ENCODE measurements around the gene KRT4. TPM values are rescaled to one million over a fixed set of nuclear protein-coding genes. Genes with fewer than 3 reads are reported as not detected.

Gene KRT4
- total and polyA plus RNA-seq, 3 experiments from 2014 or later: not detected

GRCh38 chr12:52802442-52802841 is 11.5 kb downstream of the KRT4 start:
- H3K27me3 Mint-ChIP-seq: peaks cover 4 to 6% of the 10 kb centered on the region in 2 donors
- H3K27ac Mint-ChIP-seq: no peak overlapping the region
- Histone ChIP-seq H3K9me3 (ENCODE audit: low read length) (no peaks in the 10 kb centered on the region), H3K27me3 (ENCODE audit: insufficient read depth, low read length, poor library complexity, severe bottlenecking) (no peaks in the 10 kb centered on the region), H3K27ac (ENCODE audit: low read depth, low read length) (no peak overlapping the region), H3K36me3 (ENCODE audit: insufficient read depth, low read length) (no peaks in the 10 kb centered on the region), H3K4me3 (ENCODE audit: low read length) (no peak overlapping the region), H3K4me1 (ENCODE audit: insufficient read depth, low read length) (no peaks in the 10 kb centered on the region)
- no peaks in the 10 kb centered on the region for H3K9me3 Mint-ChIP-seq
- CTCF ChIA-PET: no interaction called here
- POLR2A ChIA-PET: no interaction called here
- DNase-seq: no peak
- H3K4me1 Mint-ChIP-seq: no peaks in the 10 kb centered on the region
- no peaks in the 10 kb centered on the region for H3K36me3 Mint-ChIP-seq
- H3K4me3 Mint-ChIP-seq: no peak overlapping the region

GRCh38 chr12:52801773-52802172 is 12.1 kb downstream of the KRT4 start:
- H3K4me1 Mint-ChIP-seq: no peaks in the 10 kb centered on the region
- peaks cover 4 to 6% of the 10 kb centered on the region in 2 donors for H3K27me3 Mint-ChIP-seq
- ChIA-PET POLR2A (no interaction called here), CTCF (no interaction called here)
- no peak overlapping the region for H3K4me3 Mint-ChIP-seq
- Histone ChIP-seq H3K4me3 (ENCODE audit: low read length) (no peak overlapping the region), H3K36me3 (ENCODE audit: insufficient read depth, low read length) (no peaks in the 10 kb centered on the region), H3K27me3 (ENCODE audit: insufficient read depth, low read length, poor library complexity, severe bottlenecking) (no peaks in the 10 kb centered on the region), H3K4me1 (ENCODE audit: insufficient read depth, low read length) (no peaks in the 10 kb centered on the region), H3K9me3 (ENCODE audit: low read length) (no peaks in the 10 kb centered on the region), H3K27ac (ENCODE audit: low read depth, low read length) (no peak overlapping the region)
- H3K27ac Mint-ChIP-seq: peak overlapping the region in 1 of 8 donors; percentile 35
- DNase-seq: no peak
- no peaks in the 10 kb centered on the region for H3K36me3 Mint-ChIP-seq
- no peaks in the 10 kb centered on the region for H3K9me3 Mint-ChIP-seq

- Mint-ChIP-seq H3K36me3 (no peaks in the 10 kb centered on the region), H3K4me1 (no peaks in the 10 kb centered on the region), H3K27ac (no peak overlapping the region), H3K9me3 (no peaks in the 10 kb centered on the region), H3K27me3 (peaks cover 2 to 4% of the 10 kb centered on the region in 2 donors), H3K4me3 (no peak overlapping the region)
- Histone ChIP-seq H3K36me3 (ENCODE audit: insufficient read depth, low read length) (no peaks in the 10 kb centered on the region), H3K4me1 (ENCODE audit: insufficient read depth, low read length) (no peaks in the 10 kb centered on the region), H3K4me3 (ENCODE audit: low read length) (no peak overlapping the region), H3K9me3 (ENCODE audit: low read length) (no peaks in the 10 kb centered on the region), H3K27me3 (ENCODE audit: insufficient read depth, low read length, poor library complexity, severe bottlenecking) (no peaks in the 10 kb centered on the region), H3K27ac (ENCODE audit: low read depth, low read length) (no peak overlapping the region)
- POLR2A ChIA-PET: no interaction called here
- CTCF ChIA-PET: no interaction called here
- no peak for DNase-seq
Observed at GRCh38 chr12:52800259-52800917, 13.5 kb downstream of the KRT4 start.

- Histone ChIP-seq H3K4me3 (ENCODE audit: low read length) (no peak overlapping the region), H3K27me3 (ENCODE audit: insufficient read depth, low read length, poor library complexity, severe bottlenecking) (no peaks in the 10 kb centered on the region), H3K4me1 (ENCODE audit: insufficient read depth, low read length) (no peaks in the 10 kb centered on the region), H3K9me3 (ENCODE audit: low read length) (no peaks in the 10 kb centered on the region), H3K27ac (ENCODE audit: low read depth, low read length) (no peak overlapping the region), H3K36me3 (ENCODE audit: insufficient read depth, low read length) (no peaks in the 10 kb centered on the region)
- POLR2A ChIA-PET: no interaction called here
- Mint-ChIP-seq H3K4me3 (no peak overlapping the region), H3K27me3 (peaks cover 2 to 3% of the 10 kb centered on the region in 2 donors), H3K4me1 (no peaks in the 10 kb centered on the region), H3K27ac (no peak overlapping the region), H3K36me3 (no peaks in the 10 kb centered on the region), H3K9me3 (no peaks in the 10 kb centered on the region)
- CTCF ChIA-PET: no interaction called here
- no peak for DNase-seq
Observed at GRCh38 chr12:52799505-52800211, 14.3 kb downstream of the KRT4 start.

DNA sequence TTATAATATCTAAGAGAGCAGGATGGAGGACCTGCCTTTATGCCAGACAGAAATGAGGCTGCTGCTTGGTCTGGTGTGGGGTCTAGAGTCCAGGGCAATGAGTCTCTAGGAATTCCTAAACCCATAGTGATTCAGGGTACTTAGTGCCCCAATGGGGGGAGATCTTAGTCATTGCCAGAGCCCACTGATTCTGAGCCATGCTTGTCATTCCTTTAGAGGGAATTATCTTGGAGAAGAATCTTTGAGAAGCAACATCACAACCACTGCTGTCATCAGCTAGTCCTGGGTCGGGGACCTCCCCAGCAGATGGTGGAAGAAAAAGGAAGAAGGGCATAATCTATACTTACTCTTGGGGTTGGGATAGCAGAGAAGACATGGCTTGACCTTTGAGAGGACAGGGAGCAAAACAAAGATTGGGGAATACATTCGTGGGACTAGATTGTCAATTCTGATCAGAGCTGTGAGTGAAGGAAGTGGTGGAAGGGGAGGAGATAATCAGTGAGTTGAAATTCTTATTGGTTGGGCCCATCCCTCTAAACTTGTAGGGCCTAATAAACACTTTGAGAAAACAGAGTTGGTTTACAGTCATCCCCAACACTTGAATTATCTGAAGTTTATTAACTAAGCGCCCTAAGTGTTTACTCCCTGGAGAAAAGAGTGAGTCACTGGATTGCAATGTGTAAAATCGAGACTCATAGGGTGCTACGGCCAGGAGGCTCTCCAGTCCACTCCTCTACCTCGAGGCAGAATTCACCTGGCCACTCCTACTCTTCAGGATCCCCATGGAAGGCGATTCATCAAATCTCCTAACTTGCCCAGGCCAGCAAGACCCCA is 15.0 kb downstream of the KRT4 start:
- Mint-ChIP-seq H3K27ac (no peak overlapping the region), H3K9me3 (no peaks in the 10 kb centered on the region), H3K4me1 (no peaks in the 10 kb centered on the region), H3K4me3 (no peak overlapping the region), H3K36me3 (no peaks in the 10 kb centered on the region), H3K27me3 (peaks cover 5 to 7% of the 10 kb centered on the region in 2 donors)
- H3K9me3 ChIP-seq (ENCODE audit: low read length): no peaks in the 10 kb centered on the region
- H3K27me3 ChIP-seq (ENCODE audit: insufficient read depth, low read length, poor library complexity, severe bottlenecking): no peaks in the 10 kb centered on the region
- no peaks in the 10 kb centered on the region for H3K4me1 ChIP-seq (ENCODE audit: insufficient read depth, low read length)
- no peaks in the 10 kb centered on the region for H3K36me3 ChIP-seq (ENCODE audit: insufficient read depth, low read length)
- no peak for DNase-seq
- H3K27ac ChIP-seq (ENCODE audit: low read depth, low read length): no peak overlapping the region
- H3K4me3 ChIP-seq (ENCODE audit: low read length): no peak overlapping the region
- ChIA-PET POLR2A (no interaction called here), CTCF (no interaction called here)

- Mint-ChIP-seq H3K36me3 (no peaks in the 10 kb centered on the region), H3K4me3 (no peak overlapping the region), H3K4me1 (no peaks in the 10 kb centered on the region), H3K27me3 (peaks cover 5 to 15% of the 10 kb centered on the region in 2 donors), H3K9me3 (peaks cover 0 to 1% (median 0%) of the 10 kb centered on the region in 5 donors), H3K27ac (no peak overlapping the region)
- Histone ChIP-seq H3K27me3 (ENCODE audit: insufficient read depth, low read length, poor library complexity, severe bottlenecking) (no peaks in the 10 kb centered on the region), H3K27ac (ENCODE audit: low read depth, low read length) (no peak overlapping the region), H3K36me3 (ENCODE audit: insufficient read depth, low read length) (no peaks in the 10 kb centered on the region), H3K4me1 (ENCODE audit: insufficient read depth, low read length) (no peaks in the 10 kb centered on the region), H3K9me3 (ENCODE audit: low read length) (no peaks in the 10 kb centered on the region), H3K4me3 (ENCODE audit: low read length) (no peak overlapping the region)
- ChIA-PET POLR2A (no interaction called here), CTCF (no interaction called here)
- no peak for DNase-seq
Observed at GRCh38 chr12:52798003-52798670, 15.8 kb downstream of the KRT4 start.

- peaks cover 5 to 17% of the 10 kb centered on the region in 2 donors for H3K27me3 Mint-ChIP-seq
Observed at GRCh38 chr12:52797529-52797894, 16.4 kb downstream of the KRT4 start.

More at GRCh38 chr12:52797529-52797894, 16.4 kb downstream of the KRT4 start:
- H3K36me3 Mint-ChIP-seq: peaks cover 0 to 2% (median 0%) of the 10 kb centered on the region in 3 donors
- Histone ChIP-seq H3K4me1 (ENCODE audit: insufficient read depth, low read length) (no peaks in the 10 kb centered on the region), H3K4me3 (ENCODE audit: low read length) (no peak overlapping the region), H3K36me3 (ENCODE audit: insufficient read depth, low read length) (no peaks in the 10 kb centered on the region), H3K27ac (ENCODE audit: low read depth, low read length) (no peak overlapping the region), H3K9me3 (ENCODE audit: low read length) (no peaks in the 10 kb centered on the region), H3K27me3 (ENCODE audit: insufficient read depth, low read length, poor library complexity, severe bottlenecking) (no peaks in the 10 kb centered on the region)
- ChIA-PET POLR2A (no interaction called here), CTCF (no interaction called here)
- H3K4me1 Mint-ChIP-seq: no peaks in the 10 kb centered on the region
- DNase-seq: no peak
- H3K4me3 Mint-ChIP-seq: no peak overlapping the region
- peaks cover 0 to 1% (median 0%) of the 10 kb centered on the region in 5 donors for H3K9me3 Mint-ChIP-seq
- H3K27ac Mint-ChIP-seq: no peak overlapping the region
